ENCODE measurements around the gene SPRY4.

DNA sequence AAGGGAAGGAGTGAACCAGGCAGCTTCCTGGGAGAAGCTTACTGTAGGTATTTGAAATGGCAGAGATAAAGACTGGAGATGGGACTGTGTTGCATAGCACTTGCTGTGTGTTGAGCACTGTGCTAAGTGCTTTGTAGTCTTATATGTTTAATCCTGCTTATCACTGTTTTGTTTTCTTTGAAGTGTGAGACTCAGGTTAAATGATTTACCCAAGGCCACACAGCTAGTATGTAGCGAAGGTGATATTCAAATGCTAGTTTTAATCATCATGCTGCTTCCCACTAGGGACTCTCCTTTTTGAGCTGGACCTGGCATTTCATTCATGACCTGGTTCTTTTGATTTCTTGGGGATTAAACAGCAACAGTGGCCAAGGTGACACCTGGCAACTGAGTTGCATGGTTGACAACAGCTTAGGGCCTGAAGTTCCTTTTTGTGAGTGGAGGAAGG is 35.3 kb upstream of the SPRY4 start:
- no peak for TF ChIP-seq HDGF (IDR thresholded peaks at IDR 0.05; ENCODE audit: borderline replicate concordance)
- TF ChIP-seq FOXA1 (IDR thresholded peaks at IDR 0.05), result no peak
- no peak for TF ChIP-seq SP1 (IDR thresholded peaks at IDR 0.05)
- TF ChIP-seq BHLHE40 (IDR thresholded peaks at IDR 0.05; ENCODE audit: borderline replicate concordance), result no peak
